DMS53 treated with DMSO at 0.1 percent for 48 hours (cell line): ENCODE results near the gene MAP9.
"Not testable (repeated sequence)": the region's sequence is repeated elsewhere in the genome, so short reads cannot be mapped to it uniquely, and the experiment has no call there.

Experiments
- DNase-seq: peaks from one replicate; lab custom pipeline; 2025; ENCODE audit not compliant: unreplicated experiment; lab: John Stamatoyannopoulos, UW

MAP9 gene

DNA sequence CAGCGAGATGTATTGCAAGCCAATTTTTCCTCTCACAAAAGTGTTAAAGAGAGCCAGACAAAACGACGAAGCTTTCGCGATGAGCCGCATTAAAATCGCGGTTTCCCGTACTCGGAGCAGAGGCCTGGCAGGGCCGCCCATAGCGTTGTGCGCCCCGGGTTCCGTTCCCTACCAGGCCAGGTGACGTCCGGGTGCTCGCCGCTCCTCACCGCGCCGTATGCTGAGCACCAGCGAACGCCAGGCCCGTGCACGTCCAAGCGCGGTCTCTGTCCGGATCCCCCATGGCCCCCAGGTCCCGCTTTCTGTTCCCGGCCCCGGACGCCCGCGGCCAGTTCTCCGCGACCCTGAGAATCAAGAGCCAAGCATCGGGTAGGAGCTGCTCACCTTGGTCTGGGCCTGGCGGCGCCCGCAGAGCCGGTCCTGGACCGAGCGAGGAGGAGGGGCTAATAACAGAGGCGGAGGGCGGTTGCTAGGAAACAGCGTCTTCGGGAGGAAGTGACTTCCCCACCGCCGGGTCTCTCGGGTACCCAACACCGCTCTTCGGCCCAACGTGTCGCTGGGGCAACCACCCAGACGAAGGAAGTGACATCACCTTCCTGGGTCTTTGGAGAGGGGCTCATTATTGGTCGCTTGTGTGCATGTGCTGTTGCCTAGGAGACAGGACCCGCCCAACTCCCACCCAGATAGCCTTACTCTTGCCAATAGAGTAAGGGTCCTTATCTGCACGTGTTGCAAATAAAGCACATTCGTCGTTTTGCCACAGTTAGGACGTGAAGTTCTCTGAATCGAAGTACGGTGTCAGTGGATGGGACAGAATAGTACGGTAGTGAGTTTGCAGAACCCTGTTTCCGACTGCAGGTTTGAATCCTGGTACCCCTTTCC lies at the start of gene MAP9:
TSS of gene MAP9 (minus strand) at position 579 of the 882 bp plus-strand sequence. CDS start 1,115 bp downstream, outside the sequence.
- peak; percentile 90 for DNase-seq

DNA sequence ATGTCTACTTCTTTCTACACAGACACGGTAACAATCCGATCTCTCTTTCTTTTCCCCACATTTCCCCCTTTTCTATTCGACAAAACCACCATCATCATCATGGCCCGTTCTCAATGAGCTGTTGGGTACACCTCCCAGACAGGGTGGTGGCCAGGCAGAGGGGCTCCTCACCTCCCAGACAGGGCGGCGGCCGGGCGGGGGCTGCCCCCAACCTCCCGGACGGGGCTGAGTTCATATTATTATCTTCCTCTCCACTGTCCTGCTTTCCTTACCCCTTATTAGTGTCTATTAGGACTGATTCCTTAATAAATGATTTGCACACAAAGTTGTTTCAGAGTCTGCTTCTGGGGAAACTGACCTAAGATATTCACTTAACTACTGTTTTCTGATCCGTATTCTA lies 48.0 kb upstream of the MAP9 start:
- not testable (repeated sequence) for DNase-seq

DNA sequence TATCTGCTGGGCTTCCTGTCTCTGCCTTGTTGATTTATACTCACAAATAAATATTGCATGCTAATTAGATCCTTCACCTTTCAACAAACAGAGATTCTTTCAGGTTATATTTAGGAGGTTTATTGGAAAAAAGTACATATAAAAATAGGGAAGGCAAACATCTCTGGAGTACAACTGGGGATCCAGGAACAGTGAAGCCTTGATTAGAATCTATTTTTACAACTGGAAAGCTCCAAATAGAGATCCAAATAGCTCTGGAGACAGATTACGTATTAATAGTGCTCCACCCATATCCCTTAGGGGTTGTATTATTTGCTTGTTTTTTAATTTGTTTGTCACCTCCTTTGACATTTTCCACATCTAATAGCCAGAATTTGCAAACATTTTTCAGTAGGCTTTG lies 46.9 kb upstream of the MAP9 start:
- no peak for DNase-seq

DNA sequence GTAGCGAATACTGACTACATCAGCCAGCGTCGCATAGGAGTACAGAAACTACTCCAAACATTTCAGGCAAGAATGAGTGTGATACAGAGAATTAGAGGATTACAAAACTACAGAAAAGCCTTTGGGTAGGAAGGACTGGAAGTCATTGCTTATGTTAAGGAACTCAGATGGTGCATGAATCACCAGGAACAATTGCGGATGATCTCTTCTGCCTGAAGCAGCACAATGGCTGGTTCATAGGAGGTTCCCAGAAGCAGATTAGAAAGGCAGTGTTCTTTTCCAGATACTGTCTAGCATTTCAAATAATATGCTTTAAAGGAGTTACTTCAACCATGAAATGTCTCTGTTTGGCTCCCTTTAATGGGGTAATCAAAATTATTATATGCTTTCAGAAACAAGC lies 42.5 kb upstream of the MAP9 start:
- no peak for DNase-seq

DNA sequence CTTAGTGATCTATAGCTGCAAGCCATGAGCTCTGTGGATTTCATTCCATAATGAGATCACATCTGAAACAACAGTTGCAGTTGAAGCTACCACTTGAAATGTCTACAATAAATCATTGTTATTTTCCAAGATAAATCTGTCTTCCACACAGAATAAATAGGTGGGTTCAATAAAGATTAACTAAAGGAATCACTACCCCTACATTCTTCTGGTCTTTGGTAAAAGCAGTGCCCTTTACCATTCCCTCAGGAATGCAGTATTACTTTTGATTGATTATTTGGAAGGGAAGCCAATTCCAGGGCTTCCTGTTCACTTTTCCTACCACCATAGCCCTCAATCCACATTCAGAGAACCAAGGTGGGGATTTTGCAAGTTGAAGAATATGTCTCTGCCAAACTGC lies 38.9 kb upstream of the MAP9 start:
- DNase-seq = no peak

DNA sequence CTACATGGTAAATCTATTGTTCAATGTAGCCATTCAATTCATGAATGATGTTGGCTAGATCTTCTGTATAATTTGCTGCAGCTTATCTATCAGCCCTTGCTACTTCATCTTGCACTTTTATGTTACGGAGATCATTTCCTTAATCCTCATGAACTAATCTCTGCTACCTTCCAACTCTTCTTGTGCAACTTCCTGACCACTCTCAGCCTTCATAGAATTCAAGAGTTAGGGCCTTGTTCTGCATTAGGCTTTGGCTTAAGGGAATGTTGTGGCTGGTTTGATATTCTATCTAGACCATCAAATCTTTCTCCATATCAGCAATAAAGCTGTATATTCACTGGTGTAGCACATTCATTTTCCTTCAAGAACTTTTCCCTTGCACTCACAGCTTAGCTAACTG lies 36.7 kb upstream of the MAP9 start:
- no peak for DNase-seq

DNA sequence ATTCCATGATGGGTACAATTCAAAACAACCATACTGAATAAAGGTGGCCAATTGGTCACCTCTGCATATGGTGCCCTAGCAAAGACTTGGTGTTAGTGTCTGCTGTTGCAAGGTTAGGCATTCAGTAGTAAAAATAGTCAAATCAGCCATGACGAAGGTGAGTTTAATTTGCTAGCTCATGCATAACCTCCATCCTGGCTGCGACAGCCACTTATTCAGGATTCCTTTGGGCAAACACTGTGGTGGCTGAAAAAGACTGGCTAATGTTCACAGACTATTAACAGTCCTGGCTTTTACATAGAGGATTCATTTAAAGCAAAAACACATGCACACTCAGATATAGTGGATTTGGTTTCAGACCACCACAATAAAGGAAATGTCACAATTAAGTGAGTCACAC lies 34.8 kb upstream of the MAP9 start:
- no peak for DNase-seq

- no peak for DNase-seq
Measured at GRCh38 chr4:155408796-155409195, 32.0 kb upstream of the MAP9 start.

DNA sequence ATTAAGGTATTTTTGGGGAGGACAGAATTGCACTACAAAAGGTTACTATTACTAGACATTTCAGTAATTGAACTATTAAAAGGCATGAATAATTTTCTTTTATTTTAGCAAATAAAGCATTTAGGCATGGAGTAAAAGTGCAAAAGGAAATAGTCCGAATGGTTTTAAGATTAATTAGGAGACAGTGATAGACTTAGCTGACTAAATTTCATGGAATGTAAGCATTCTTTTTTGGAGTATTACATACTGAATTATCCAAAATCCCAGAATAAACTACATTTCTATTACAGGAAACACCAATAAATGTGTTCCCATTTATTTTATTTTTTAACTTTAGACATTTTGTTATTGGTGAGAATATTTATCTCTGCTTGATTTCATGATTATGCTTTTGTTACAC lies 30.7 kb upstream of the MAP9 start:
- no peak for DNase-seq

DNA sequence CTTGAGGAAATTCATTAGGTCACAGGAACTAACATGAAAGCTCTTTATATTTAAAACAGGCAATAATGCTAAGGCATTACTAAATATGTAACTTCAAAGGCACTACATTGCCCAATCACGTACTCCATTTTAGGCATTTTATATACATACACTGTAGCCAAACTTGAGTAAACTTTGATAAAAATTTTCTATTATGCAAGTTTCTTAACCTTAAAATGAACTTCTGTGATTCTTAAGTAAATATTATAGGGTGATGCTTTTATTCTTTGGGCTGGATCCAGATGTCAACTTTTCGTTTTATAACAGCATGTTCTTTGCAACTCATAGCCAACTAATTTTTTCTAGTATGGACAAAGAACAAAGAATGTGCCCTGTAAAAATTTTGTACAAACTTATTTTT lies 28.3 kb upstream of the MAP9 start:
- no peak for DNase-seq

- peak; percentile 12 for DNase-seq
Measured at GRCh38 chr4:155403886-155404285, 27.1 kb upstream of the MAP9 start.

DNA sequence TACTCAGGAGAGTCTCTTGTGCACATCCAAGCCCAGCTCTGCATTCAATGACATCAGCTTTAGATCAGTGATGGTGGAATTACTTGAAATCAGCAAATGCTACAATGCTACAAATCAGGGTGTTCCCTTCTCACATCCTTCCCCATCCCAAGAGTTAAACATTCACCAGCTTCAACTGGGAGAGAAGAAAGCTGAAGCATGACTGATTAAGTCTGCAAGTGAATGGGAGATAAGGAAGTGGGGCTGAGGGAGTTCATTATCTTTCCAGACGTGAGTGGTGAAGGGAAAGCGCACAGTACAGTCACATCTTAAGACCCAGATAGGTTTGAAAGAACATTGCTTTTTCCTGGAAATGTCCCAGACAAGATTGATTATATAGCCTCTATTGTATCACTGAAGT lies 26.2 kb upstream of the MAP9 start:
- no peak for DNase-seq

- DNase-seq = no peak
Measured at GRCh38 chr4:155400893-155401292, 24.1 kb upstream of the MAP9 start.

DNA sequence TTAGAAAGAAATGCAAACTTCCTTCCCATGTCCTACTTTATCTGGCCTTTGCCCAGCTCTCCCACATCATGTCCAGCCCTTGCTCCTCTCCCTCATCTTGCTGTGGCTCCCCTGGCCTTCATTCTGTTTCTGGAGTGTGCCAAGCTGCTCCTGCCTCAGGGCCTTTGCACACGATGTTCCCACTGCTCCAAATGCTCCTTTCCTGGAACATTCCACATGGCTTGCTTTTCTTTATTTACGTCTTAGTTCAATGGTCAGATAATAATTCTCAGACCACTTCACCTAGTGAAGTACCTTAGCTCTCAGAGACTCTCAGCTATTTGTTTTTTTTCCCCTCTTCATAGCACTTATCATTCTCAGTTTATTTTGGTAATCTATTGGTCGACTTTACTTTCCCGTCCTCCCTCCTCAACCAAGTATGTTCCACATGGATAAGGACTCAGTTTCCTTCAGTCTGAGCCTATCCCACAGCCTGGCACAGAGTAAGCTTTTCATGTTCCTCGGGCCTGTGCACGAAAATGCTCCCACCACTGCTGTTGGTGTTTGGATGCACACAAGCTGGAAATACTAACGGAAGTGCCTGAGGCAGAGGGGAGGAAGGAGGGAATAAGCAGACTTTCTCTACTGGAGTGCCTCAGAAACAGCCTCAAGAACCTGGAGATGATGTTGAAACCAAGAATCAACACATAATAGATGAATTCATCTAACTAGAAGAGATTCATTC lies 23.4 kb upstream of the MAP9 start:
- no peak for DNase-seq

DNA sequence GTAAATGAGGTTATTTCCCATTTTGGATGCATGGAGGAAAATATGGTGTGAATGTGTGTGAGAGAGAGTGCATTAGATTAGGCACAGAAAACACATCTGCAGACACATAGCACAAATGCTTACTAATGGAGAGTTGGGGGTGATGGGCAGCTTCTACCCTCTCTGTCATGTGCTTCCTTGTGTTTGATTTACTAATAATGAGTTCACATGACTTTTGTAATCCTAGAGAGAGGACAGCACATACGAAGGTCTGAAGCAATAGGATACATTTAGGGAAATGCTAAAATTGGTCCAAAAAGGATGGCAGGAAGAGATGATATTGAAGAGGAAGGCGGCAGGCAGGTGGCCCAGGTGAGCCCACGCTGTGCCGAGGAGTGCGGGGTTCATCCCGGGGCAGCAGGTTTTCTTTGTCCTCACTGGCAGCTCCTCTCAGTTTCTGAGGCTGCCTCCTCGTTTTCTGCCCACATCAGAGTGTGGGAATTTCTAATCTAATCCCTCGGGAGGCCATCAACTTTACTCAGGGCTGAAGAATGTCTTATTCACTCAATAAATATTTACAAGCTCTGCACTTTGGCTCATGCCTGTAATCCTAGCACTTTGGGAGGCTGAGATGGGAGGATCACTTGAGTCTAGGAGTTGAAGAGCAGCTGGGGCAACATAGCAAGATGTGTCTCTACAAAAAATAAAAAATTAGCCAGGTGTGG lies 15.9 kb upstream of the MAP9 start:
- DNase-seq = no peak

DNA sequence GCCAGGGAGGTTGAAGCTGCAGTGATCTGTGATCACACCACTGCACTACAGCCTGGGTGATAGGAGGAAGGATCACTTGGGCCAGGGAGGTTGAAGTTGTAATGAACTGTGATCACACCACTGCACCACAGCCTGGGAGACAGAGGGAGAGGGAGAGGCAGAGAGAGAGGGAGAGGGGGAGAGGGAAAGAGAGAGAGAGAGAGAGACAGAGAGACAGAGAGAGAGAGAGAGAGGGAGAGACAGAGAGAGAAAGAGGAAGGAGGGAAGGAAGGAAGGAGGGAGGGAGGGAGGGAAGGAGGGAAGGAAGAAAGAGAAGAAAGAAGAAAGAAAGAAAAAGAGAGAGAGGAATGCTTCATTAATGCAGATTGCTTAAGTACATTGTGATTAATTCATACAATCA lies 15.2 kb upstream of the MAP9 start:
- no peak for DNase-seq

DNA sequence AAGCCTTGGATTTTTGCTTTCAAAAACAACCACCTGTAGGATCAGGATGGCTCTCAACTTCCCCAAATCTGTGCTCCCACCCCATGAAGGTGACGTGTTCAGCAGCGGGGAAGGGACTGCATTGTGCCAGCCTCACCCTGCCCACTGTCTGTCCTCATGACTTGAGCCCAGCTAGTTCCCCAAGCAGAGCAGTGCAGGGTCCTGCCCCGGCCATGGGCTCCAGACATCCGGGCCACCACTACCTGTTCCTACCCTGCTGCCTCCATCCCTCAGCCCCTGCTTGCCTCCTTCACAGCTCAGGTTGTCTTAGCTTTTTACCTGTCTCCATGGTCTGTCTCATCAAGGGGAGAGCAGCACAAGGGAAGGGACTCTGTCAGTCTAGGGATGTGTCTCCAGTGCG lies 11.4 kb upstream of the MAP9 start:
- DNase-seq = no peak

GRCh38 chr4:155383541-155383940 lies 6.8 kb upstream of the MAP9 start:
- DNase-seq = no peak

GRCh38 chr4:155377276-155377675 lies 511 bp upstream of the MAP9 start:
- DNase-seq = peak; percentile 68

- DNase-seq = peak; percentile 23
Measured at GRCh38 chr4:155371432-155372043, 5.2 kb downstream of the MAP9 start.

DNA sequence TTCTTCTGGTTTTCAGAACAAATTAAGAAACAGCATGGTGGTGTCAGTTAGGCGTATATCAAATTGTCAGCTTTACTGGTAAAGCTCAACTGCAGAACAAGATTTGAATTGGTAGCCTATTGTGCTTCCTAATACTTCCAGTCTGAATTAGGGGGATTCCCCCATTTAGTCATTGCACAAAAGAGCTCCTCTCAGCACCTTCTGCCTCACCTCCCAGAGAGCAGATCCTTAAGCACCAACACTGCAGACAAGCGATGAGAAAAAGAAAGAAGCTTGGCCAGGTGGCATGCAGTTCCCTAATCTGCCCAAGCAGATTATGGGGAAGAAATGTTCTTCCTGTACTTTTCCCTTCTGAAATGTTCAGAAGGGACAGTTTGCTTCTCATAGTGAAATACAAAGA lies 9.2 kb downstream of the MAP9 start:
- DNase-seq = no peak
